Activated CD4-positive, alpha-beta T cell treated with anti-CD3 and anti-CD28 coated beads, Interleukin-2, amount 50 U/mL, for 16 hours (primary cell): Measurements from ENCODE around the gene PRKCE.
"Not testable (repeated sequence)": the region's sequence is repeated elsewhere in the genome, so short reads cannot be mapped to it uniquely, and the experiment has no call there.

Experiments
- DNase-seq: peaks from one replicate; pipeline ENCODE4 v3.0.0-alpha.2; 2020

PRKCE gene

DNA sequence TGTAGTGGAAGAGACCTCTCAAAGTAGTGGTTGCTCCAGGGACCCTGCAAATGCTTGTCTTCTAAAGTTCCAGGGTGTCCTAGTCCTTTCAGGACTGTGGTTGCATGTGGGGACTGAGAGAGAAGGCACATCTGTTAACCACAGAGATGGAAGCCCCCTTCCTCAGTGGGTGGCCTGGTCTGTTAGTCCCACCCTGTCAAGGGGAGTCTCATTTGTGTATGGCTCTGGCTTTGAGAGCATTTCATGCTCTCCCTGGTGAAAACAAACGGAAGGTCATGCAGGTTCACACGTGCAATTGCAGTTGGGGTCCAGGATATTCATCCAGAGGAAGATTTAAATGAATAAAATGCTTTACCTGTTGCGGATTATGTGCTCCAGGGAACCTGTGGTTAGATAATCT lies 219.6 kb downstream of the PRKCE start:
- DNase-seq, result no peak

GRCh38 chr2:45871541-45871940 lies 220.1 kb downstream of the PRKCE start:
- DNase-seq, result no peak

GRCh38 chr2:45872211-45872610 lies 220.7 kb downstream of the PRKCE start:
- no peak for DNase-seq

DNA sequence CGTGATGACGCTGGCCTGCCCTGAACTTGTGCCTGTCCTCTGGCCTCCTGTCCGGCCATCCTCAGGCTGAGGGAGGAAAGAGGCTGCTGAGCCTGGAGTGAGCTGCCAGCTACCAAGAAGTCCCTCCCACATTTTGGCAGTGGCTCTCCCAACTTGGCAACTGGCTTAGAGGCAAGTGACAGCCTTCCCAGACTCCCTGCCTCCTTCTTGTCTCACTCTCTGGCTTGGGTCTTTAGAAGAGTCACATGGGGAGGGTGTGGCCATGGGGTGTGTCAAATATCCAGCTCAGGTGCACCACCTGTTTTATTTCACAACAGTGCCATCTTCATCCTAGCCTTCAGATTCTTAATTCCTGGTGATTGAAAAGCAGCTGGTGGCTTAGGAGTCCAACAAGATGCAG lies 222.9 kb downstream of the PRKCE start:
- no peak for DNase-seq

- DNase-seq, result no peak
Observed at GRCh38 chr2:45876611-45877010, 225.1 kb downstream of the PRKCE start.

GRCh38 chr2:45879406-45879805 lies 227.9 kb downstream of the PRKCE start:
- DNase-seq, result no peak

DNA sequence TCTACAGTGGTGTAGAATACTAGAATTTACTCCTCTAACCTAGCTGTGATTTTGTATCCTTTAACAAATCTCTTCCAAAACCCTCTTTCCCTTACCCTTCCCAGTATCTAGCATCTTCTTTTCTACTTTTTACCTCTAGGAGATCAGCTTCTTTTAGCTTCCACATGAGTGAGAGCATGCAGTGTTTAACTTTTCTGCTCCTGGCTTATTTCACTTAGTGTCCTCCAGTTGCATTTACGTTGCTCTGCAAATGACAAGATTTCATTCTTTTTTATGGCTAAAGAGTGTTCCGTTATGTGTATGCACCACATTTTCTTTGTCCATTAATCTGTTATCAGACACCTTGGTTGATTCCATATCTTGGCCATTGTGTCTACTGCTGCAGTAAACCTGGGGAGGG lies 228.5 kb downstream of the PRKCE start:
- no peak for DNase-seq

GRCh38 chr2:45881970-45882581 lies 230.6 kb downstream of the PRKCE start:
- no peak for DNase-seq

DNA sequence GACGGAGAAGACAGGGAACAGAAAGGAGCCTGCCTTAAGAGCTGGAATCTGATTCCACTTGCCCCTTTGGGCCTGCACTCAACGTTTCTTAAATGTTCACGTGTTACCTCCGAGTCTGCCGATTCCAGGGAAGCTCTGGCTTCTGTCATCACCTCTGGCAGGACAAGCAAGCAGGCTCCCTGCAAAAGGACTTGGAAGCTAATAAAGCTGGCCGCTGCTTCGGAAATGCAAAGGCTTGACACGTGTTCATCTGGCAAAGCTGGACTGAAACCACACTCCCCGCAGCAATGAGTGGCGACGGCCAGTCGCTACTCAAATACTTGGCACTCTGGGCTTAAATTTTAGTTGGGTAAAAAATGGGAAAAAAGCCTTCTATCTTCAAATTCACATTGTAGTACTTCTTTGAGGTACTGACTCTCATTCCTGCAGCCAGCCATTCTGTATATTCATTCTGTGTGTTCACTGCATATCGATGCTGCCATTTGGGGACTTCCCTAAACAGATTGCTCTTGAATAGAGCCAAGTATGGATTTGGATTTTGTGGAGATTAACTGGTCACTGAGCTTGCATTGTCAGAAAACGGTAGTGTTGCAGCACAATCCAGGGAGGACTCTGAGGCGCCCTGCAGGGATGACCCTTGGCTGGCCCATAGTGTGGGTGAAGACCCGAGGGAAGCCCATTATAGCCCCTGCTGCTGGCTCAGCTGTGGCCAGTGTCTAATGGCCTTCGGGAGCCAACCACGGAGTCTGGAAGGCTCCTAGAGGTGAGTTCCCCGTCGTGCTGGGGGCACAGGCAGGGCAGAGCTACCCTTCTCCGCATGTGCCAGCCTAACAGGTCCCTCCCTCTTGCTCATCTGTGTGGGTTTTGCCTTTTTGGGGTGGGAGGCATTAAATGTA lies 231.5 kb downstream of the PRKCE start:
- DNase-seq, result no peak

GRCh38 chr2:45883603-45884000 lies 232.1 kb downstream of the PRKCE start:
- DNase-seq, result no peak

DNA sequence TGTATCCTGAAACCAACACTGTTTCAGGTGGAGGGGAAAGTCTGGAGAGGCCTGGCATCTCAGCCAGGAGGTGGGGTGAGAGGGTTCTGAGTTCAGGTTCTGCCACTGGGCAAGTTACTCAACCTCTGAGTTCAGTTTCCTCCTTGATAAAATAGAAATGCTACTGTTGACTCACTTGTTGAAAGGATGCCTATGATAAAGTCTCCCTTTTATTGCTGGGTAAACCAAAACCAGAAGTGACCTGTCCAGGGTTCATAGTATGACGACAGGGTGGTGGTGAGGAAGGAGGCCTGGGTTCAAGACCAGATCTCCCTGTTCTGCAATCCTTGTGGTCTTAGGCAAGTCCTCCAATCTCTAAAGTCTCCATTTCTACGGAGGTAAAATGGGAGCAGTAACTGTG lies 232.7 kb downstream of the PRKCE start:
- no peak for DNase-seq

DNA sequence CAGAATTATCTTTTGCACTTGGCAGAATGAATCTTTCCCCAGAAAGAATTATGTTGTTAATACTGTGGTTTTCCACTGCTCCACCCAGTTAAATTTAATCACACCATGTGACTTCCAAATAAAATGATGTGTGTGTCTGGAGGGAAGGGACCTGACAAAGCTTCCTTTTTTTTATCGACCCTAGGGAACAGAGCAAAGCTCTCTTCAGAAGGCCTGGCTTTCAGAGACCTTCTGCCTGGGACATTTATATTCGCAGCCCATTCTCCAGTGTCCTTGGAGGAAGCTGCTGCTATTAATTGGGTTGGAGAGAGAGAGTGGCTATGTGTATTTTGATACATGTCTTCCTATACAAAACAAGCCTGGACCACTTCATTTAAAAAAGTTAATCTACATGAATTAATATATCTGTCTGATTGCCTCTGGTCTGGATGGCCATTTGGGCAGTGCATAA lies 233.7 kb downstream of the PRKCE start:
- no peak for DNase-seq

GRCh38 chr2:45886171-45886663 lies 234.7 kb downstream of the PRKCE start:
- no peak for DNase-seq

GRCh38 chr2:45888167-45888566 lies 236.7 kb downstream of the PRKCE start:
- DNase-seq, result no peak

DNA sequence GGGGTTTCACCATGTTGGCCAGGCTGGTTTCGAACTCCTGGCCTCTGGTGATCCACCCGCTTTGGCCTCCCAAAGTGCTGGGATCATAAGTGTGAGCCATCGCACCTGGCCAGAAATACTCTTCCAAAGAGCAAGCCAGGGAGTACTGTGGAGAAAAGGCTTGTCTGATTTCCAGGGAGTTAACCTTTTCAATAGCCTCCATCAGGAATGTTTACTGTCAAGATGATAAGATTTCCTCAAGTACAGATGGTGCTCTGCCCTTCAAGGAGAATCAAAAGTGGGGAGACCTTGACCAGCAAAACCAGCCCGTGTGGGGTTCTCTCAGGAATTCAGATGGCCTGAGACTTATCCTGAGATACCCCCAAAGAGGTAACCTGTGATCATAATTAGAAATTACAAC lies 237.2 kb downstream of the PRKCE start:
- DNase-seq, result no peak

DNA sequence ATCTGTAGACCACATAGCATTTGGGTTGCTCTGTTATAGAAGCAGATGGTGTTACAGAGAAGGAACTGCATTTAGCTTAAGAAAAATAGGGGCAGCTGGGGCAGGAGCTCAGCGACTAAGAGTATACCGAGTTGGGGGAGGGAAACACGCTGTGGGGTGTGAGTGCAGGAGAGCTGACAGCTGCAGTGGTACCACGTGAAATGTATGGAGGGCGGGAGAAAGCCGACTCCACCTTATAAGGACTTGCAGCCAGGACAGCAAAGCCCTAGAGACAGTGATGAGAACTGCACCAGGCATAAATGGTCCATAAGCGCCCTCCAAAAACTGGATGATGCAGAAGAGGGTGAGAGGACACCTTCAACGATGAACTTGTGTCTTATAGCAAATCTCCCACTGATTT lies 237.6 kb downstream of the PRKCE start:
- DNase-seq, result no peak

DNA sequence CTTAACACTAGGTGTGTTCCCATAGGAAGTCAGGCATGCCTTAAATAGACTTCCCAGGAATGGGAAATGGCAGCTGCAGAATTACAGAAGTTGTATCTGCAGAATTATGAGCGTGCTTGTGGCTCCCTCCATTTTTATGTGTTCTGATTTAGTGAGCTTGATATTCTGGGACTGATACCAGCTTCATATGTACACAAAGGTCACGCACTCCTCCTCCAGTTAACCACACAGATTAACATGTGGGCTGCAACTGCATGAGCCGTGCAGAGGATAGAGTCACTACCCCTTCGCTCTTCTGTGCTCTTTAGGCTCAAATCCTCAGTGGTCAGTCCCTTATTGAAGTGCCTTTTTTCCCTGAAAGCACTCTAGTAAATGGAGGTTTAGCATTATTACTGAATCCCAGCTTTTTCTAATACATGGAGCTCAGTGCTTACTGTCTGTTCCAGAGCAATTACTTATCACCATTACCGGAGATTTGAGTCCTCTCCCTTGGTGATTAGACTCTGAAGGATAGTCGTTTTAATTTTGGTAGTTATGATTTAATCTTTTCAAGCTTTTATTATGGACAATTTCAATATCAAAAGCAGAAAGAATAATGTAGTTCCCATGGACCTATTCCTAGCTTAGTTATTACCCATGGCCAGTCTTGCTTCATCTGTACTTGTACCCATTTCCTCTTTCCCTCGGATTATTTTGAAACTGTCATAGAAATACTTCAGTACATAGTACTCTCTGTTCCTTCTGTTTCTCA lies 238.3 kb downstream of the PRKCE start:
- DNase-seq, result no peak

GRCh38 chr2:45890371-45890646 lies 238.8 kb downstream of the PRKCE start:
- not testable (repeated sequence) for DNase-seq

DNA sequence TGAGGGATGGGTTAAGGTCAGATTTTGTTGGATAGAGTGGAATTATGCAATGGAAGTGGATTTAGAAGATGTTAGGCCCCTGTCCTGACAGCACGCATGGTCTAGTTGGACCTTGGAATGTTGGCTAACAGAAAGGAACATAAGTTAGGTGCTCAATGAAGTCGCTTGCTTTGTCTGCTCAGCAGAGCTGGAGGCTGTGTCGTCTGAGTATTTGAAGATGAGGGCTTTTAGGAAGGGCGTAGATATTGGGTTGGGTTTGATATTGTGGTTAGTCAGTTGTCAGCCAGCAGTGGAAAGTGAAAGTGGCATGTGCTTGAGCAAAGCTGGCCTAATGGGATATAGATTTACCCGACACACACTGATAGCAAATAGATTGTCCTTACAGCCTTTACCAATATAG lies 239.3 kb downstream of the PRKCE start:
- DNase-seq, result no peak

DNA sequence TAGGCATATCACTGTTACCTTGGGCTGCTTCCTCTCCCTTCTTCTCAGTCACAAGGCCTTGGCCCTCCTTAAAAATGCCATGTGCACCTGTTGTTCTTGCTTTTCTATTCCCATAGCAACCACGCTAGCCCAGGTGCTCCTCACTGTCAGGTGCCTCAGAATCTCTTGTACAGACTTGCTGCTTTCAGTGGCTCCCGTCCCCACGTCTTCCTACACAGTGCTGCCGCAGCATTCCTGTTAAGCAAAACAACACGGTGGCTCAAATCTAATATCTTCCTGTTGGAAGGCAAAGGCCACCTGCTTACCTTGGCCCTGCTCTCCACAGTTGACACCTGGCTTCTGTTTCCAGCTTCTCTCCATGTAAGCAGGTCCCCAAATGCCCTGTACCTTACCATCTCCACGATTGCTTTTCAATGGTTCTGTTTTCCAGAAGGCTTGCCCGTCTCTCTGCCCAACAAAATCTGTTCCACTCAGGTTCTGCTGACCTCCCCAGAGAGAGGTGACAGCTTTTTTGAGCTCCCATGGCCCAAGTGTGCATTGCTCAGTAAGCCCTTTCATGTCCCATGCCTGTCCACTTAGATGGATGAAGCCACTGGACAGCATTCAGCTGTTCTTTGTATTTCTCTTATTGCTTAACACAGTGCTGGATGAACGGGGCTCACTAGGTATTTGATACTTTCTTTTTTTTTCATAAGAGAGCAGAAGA lies 240.4 kb downstream of the PRKCE start:
- DNase-seq, result no peak

GRCh38 chr2:45892425-45892745 lies 240.9 kb downstream of the PRKCE start:
- DNase-seq, result no peak

- DNase-seq, result no peak
Observed at GRCh38 chr2:45892757-45893156, 241.3 kb downstream of the PRKCE start.

DNA sequence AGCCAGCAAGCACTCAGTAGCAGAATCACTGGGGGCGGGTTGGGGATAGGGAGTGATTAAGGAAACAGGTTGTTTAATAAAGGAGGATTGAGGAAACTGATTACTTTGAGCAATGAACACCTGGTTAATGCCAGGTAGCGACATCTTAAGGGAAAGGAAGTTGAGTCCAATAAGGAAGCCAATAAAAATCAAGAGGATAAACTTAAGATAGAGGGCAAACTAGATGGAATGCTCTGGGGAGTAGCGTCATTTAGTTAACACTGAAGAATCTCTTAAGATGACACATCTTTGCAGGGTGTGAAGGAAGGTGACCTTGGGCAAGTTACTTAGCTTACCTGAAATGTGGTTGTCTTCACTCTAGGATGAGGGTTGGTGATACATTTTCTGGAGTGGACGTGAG lies 242.7 kb downstream of the PRKCE start:
- no peak for DNase-seq
